ENCODE data around the gene HS3ST4. TPM values are rescaled to one million over a fixed set of nuclear protein-coding genes. Genes with fewer than 3 reads are reported as not detected.

The HS3ST4 gene
- total RNA-seq, 2 experiments from 2014 or later, result not detected

- Mint-ChIP-seq H3K9me3 (no peaks in the 10 kb centered on the region), H3K27ac (no peak overlapping the region), H3K36me3 (ENCODE audit: low read depth) (no peaks in the 10 kb centered on the region), H3K4me3 (no peak overlapping the region), H3K27me3 (peaks cover 20% of the 10 kb centered on the region), H3K4me1 (ENCODE audit: low read depth) (no peaks in the 10 kb centered on the region)
- ATAC-seq, result no peak
- ChIA-PET CTCF (interaction anchor here (0.6 kb wide), 1 partner anchor 551 kb away, joined by 3 read pairs; no protein-coding TSS in a partner anchor), POLR2A (no interaction called here)
- no peak for DNase-seq
- intact Hi-C loops (cut with micrococcal nuclease), result no loop called here
- TF ChIP-seq CTCF (IDR thresholded peaks at IDR 0.05), result no peak
Measured at GRCh38 chr16:25896411-25896810, 204.7 kb downstream of the HS3ST4 start.

DNA sequence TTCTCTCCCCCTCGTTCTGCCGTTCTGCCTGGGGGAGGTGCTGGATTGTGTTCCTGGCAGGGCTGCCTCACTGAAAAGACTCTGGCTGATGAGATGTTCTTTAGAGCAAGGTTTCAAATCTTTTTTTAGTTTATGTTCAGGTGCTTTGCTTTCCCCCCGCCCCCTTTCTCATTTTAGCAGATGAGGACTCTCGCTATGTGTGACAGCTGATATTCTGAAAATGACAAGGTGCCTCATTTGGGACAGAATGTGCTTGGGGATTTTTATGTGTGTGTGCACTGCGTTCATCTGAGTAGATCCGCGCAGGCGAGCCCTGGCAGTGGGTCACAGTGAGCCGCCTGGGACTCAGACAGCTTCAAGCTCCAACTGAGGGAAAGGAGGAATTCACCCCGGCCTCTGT lies 205.9 kb downstream of the HS3ST4 start:
- Mint-ChIP-seq H3K27ac (no peak overlapping the region), H3K4me1 (ENCODE audit: low read depth) (no peaks in the 10 kb centered on the region), H3K27me3 (peaks cover 20% of the 10 kb centered on the region), H3K4me3 (no peak overlapping the region), H3K9me3 (no peaks in the 10 kb centered on the region), H3K36me3 (ENCODE audit: low read depth) (no peaks in the 10 kb centered on the region)
- no peak for DNase-seq
- ChIA-PET CTCF (interaction anchor here (1.1 kb wide), 1 partner anchor 748 kb away, joined by 3 read pairs; no protein-coding TSS in a partner anchor), POLR2A (no interaction called here)
- ATAC-seq, result no peak
- no peak for TF ChIP-seq CTCF (IDR thresholded peaks at IDR 0.05)
- intact Hi-C loops (cut with micrococcal nuclease), result no loop called here

GRCh38 chr16:25905810-25906209 lies 214.1 kb downstream of the HS3ST4 start:
- intact Hi-C loops (cut with micrococcal nuclease), result no loop called here
- Mint-ChIP-seq H3K4me1 (ENCODE audit: low read depth) (no peaks in the 10 kb centered on the region), H3K27ac (no peak overlapping the region), H3K4me3 (no peak overlapping the region), H3K9me3 (no peaks in the 10 kb centered on the region), H3K27me3 (no peaks in the 10 kb centered on the region), H3K36me3 (ENCODE audit: low read depth) (no peaks in the 10 kb centered on the region)
- ChIA-PET POLR2A (no interaction called here), CTCF (no interaction called here)
- TF ChIP-seq CTCF (IDR thresholded peaks at IDR 0.05), result no peak
- ATAC-seq, result no peak
- no peak for DNase-seq

- CTCF ChIA-PET, result no interaction called here
- no peak for ATAC-seq
- no peak overlapping the region for H3K27ac Mint-ChIP-seq
Measured at GRCh38 chr16:25910971-25911370, 219.2 kb downstream of the HS3ST4 start.

DNA sequence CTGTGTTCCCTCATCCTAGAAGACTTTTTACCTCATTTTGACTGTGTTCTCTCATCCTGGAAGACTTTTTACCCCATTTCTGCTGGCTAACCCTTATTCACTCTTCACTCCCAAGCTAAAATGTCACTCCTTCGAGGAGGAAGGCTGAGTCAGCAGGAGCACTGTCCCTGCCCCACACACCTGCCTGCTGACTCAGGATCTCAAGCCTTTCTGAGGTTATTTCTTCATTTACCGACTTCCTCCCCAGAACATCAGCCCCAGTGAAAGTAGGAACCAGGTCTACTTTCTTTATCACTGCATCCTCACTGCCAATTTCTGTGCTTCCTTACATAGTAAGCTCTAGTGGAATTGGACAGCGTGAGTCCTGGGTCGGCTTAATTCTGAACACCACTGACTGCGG lies 220.6 kb downstream of the HS3ST4 start:
- no peaks in the 10 kb centered on the region for H3K9me3 Mint-ChIP-seq
- ChIA-PET CTCF (no interaction called here), POLR2A (no interaction called here)
- intact Hi-C loops (cut with micrococcal nuclease), result no loop called here
- TF ChIP-seq CTCF (IDR thresholded peaks at IDR 0.05), result no peak
- no peak for DNase-seq
- H3K27ac Mint-ChIP-seq, result no peak overlapping the region
- H3K27me3 Mint-ChIP-seq, result peaks cover 3% of the 10 kb centered on the region
- no peak overlapping the region for H3K4me3 Mint-ChIP-seq
- H3K36me3 Mint-ChIP-seq (ENCODE audit: low read depth), result no peaks in the 10 kb centered on the region
- no peaks in the 10 kb centered on the region for H3K4me1 Mint-ChIP-seq (ENCODE audit: low read depth)
- ATAC-seq, result no peak

More at GRCh38 chr16:25910971-25911370, 219.2 kb downstream of the HS3ST4 start:
- Mint-ChIP-seq H3K4me3 (no peak overlapping the region), H3K27me3 (peaks cover 3% of the 10 kb centered on the region), H3K36me3 (ENCODE audit: low read depth) (no peaks in the 10 kb centered on the region), H3K9me3 (no peaks in the 10 kb centered on the region), H3K4me1 (ENCODE audit: low read depth) (no peaks in the 10 kb centered on the region)
- POLR2A ChIA-PET, result no interaction called here
- intact Hi-C loops (cut with micrococcal nuclease), result no loop called here
- TF ChIP-seq CTCF (IDR thresholded peaks at IDR 0.05), result no peak
- DNase-seq, result no peak

Data from activated CD8-positive, alpha-beta T cell treated with anti-CD3 and anti-CD28 coated beads for 36 hours (primary cell).